H1 (cell line): ENCODE measurements around the gene SOX12. TPM values are rescaled to one million over a fixed set of nuclear protein-coding genes. Genes with fewer than 3 reads are reported as not detected.

Source experiments
- ATF3 ChIP-seq: IDR thresholded peaks from 2 replicates; pipeline ENCODE4 v1.6.1; 2011; ENCODE audit warnings: low read depth, mild to moderate bottlenecking, low read length; ENCODE audit not compliant: insufficient read depth
- BACH1 ChIP-seq: IDR thresholded peaks from 2 replicates; pipeline ENCODE4 v1.6.1; 2012; ENCODE audit warnings: low read length, improper control_type of control experiment
- CBX5 ChIP-seq: fragments of 300-800, 300-1000 bp; sonication (generic); IDR thresholded peaks from 2 replicates; pipeline ENCODE4 v1.7.1; 2016; ENCODE audit warnings: antibody characterized with exemption, low read length, low read depth
- HDAC6 ChIP-seq: IDR thresholded peaks from one replicate; pipeline ENCODE4 v1.7.1; 2012; ENCODE audit warnings: low read depth, mild to moderate bottlenecking, inconsistent platforms, low read length, moderate library complexity
- POU5F1 ChIP-seq: IDR thresholded peaks from 2 replicates; pipeline ENCODE4 v1.6.1; 2011; ENCODE audit warnings: low read depth, mild to moderate bottlenecking, low read length, moderate library complexity
- RAD21 ChIP-seq, 2 experiments: IDR thresholded peaks in 1 of 2; conservative IDR thresholded peaks in 1 of 2; 2 replicates each; pipeline ENCODE4 v1.6.1; 2011; ENCODE audit warnings: low read depth in 2 of 2, low read length in 2 of 2, improper control_type of control experiment in 1 of 2, inconsistent platforms in 1 of 2, mild to moderate bottlenecking in 1 of 2, moderate library complexity in 1 of 2
- SP1 ChIP-seq: IDR thresholded peaks from 2 replicates; pipeline ENCODE4 v1.6.1; 2011; ENCODE audit warnings: low read depth, low read length
- SUZ12 ChIP-seq: fragments of 200-600 bp; sonication (generic); IDR thresholded peaks from 2 replicates; pipeline ENCODE4 v1.6.1; 2012; ENCODE audit warnings: mild to moderate bottlenecking, inconsistent platforms, low read length, moderate library complexity, mixed read lengths
- polyA plus RNA-seq, 7 experiments: library from polyadenylated mRNA; depleted of rRNA in 3 of 7; stranded (reverse) in 5 of 7; unstranded in 2 of 7; fragments of >200 nt in 5 of 7; fragments of 200-250 nt in 2 of 7; gene quantifications; 1 replicate in 5 of 7; 2 replicates in 1 of 7; 4 replicates in 1 of 7; pipeline versions ENCODE4 v1.2.1 to v1.2.3, GENCODE V29; 2011 to 2013; ENCODE audit warnings: missing spikeins in 2 of 7, mixed read lengths in 2 of 7
- total RNA-seq: library from RNA; stranded (reverse); fragmentation: NEBNext Ultra II Directional; extraction: Animal tissue kit (Norgen Biotek cat#: 25700); gene quantifications from 2 replicates; pipeline ENCODE4 v1.2.1, GENCODE V29; 2021
- TF ChIP-seq, protein P1 (sequence below): fragments of 300-600 bp; sonication (generic); IDR thresholded peaks from 2 replicates; pipeline ENCODE4 v1.7.1; 2012; ENCODE audit warnings: low read length, moderate library complexity, mild to moderate bottlenecking, inconsistent platforms; ENCODE audit not compliant: insufficient replicate concordance

Gene SOX12
- total and polyA plus RNA-seq, 2 of the 8 experiments (the other 6 are each of a cell fraction or from before 2014, with no cell fraction given): 6.4 to 63.0 TPM

DNA sequence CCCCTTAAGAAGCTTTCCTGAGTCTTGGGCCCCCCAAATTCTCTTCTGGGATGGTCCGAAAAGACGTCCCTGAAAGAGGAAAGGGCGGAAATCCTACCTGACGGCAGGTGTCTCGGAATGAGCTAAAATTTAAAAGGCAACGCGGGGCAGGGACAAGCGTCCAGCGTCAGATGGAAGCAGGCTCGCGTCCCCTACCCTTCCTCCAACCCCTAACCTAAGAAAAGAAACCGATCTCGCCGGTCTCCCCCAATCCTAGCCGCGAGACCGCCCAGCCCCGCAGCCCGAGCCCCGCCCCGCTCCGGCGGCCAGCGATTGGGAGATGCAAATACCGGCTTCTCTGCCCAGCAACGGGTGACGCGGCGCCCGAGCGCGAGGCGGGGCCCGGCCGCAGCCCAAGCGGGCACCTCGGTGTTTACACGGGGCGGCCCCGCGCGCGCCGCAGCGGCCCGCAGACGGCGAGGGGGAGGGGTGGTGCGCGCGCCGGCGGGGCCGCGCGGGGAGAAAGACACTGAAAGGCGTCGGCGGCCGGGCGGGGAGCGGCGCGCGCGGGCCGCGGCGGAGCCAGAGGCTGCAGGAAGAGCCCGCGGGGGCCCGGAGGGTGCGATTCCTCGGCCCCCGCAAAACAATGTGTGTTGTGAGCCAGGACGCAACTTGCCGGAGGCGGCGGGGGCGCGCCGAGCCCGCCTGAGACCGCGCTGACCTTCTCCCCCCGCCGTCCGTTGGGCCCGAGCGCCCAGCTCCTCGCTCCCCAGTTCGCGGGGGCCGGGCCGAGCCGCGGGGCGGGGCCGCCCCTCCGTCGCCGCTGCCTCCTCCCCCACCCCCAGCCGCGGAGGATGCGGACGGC, at the start of gene SOX12 (continued):
- TF ChIP-seq, protein P1, sequence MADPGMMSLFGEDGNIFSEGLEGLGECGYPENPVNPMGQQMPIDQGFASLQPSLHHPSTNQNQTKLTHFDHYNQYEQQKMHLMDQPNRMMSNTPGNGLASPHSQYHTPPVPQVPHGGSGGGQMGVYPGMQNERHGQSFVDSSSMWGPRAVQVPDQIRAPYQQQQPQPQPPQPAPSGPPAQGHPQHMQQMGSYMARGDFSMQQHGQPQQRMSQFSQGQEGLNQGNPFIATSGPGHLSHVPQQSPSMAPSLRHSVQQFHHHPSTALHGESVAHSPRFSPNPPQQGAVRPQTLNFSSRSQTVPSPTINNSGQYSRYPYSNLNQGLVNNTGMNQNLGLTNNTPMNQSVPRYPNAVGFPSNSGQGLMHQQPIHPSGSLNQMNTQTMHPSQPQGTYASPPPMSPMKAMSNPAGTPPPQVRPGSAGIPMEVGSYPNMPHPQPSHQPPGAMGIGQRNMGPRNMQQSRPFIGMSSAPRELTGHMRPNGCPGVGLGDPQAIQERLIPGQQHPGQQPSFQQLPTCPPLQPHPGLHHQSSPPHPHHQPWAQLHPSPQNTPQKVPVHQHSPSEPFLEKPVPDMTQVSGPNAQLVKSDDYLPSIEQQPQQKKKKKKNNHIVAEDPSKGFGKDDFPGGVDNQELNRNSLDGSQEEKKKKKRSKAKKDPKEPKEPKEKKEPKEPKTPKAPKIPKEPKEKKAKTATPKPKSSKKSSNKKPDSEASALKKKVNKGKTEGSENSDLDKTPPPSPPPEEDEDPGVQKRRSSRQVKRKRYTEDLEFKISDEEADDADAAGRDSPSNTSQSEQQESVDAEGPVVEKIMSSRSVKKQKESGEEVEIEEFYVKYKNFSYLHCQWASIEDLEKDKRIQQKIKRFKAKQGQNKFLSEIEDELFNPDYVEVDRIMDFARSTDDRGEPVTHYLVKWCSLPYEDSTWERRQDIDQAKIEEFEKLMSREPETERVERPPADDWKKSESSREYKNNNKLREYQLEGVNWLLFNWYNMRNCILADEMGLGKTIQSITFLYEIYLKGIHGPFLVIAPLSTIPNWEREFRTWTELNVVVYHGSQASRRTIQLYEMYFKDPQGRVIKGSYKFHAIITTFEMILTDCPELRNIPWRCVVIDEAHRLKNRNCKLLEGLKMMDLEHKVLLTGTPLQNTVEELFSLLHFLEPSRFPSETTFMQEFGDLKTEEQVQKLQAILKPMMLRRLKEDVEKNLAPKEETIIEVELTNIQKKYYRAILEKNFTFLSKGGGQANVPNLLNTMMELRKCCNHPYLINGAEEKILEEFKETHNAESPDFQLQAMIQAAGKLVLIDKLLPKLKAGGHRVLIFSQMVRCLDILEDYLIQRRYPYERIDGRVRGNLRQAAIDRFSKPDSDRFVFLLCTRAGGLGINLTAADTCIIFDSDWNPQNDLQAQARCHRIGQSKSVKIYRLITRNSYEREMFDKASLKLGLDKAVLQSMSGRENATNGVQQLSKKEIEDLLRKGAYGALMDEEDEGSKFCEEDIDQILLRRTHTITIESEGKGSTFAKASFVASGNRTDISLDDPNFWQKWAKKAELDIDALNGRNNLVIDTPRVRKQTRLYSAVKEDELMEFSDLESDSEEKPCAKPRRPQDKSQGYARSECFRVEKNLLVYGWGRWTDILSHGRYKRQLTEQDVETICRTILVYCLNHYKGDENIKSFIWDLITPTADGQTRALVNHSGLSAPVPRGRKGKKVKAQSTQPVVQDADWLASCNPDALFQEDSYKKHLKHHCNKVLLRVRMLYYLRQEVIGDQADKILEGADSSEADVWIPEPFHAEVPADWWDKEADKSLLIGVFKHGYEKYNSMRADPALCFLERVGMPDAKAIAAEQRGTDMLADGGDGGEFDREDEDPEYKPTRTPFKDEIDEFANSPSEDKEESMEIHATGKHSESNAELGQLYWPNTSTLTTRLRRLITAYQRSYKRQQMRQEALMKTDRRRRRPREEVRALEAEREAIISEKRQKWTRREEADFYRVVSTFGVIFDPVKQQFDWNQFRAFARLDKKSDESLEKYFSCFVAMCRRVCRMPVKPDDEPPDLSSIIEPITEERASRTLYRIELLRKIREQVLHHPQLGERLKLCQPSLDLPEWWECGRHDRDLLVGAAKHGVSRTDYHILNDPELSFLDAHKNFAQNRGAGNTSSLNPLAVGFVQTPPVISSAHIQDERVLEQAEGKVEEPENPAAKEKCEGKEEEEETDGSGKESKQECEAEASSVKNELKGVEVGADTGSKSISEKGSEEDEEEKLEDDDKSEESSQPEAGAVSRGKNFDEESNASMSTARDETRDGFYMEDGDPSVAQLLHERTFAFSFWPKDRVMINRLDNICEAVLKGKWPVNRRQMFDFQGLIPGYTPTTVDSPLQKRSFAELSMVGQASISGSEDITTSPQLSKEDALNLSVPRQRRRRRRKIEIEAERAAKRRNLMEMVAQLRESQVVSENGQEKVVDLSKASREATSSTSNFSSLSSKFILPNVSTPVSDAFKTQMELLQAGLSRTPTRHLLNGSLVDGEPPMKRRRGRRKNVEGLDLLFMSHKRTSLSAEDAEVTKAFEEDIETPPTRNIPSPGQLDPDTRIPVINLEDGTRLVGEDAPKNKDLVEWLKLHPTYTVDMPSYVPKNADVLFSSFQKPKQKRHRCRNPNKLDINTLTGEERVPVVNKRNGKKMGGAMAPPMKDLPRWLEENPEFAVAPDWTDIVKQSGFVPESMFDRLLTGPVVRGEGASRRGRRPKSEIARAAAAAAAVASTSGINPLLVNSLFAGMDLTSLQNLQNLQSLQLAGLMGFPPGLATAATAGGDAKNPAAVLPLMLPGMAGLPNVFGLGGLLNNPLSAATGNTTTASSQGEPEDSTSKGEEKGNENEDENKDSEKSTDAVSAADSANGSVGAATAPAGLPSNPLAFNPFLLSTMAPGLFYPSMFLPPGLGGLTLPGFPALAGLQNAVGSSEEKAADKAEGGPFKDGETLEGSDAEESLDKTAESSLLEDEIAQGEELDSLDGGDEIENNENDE: no peak
- TF ChIP-seq SP1 (no peak), RAD21 (IDR thresholded peaks at IDR 0.05 in 1 of 2, conservative IDR thresholded peaks at IDR 0.05 in 1 of 2; ENCODE audit: low read depth in 2 of 2, low read length in 2 of 2) (no peak), POU5F1 (no peak), HDAC6 (no peak), CBX5 (no peak), ATF3 (no peak), BACH1 (peak; percentile 52; the same call in 1 of the 2 replicates), SUZ12 (no peak)
